Activated T-helper 17 cell treated with anti-CD3 and anti-CD28 coated beads, Interleukin-2, amount 50 U/mL, for 72 hours (primary cell): ENCODE data around the gene FGF16. TPM values are rescaled to one million over a fixed set of nuclear protein-coding genes. Genes with fewer than 3 reads are reported as not detected.

Experiments
- ATAC-seq: fragments of 150-1000 bp; cut with Tn5 transposase; replicated peaks from 2 replicates; pipeline ENCODE4 v1.10.0; 2021; ENCODE audit warnings: mild to moderate bottlenecking, moderate library complexity
- H3K27ac Mint-ChIP-seq: one replicate; pipeline ENCODE4 v1.8.0; 2022; ENCODE audit warnings: mixed read lengths
- H3K27me3 Mint-ChIP-seq: one replicate; pipeline ENCODE4 v1.8.0; 2022; ENCODE audit warnings: mixed read lengths
- H3K36me3 Mint-ChIP-seq: one replicate; pipeline ENCODE4 v1.8.0; 2022; ENCODE audit warnings: low read depth, mild to moderate bottlenecking, mixed read lengths
- H3K4me1 Mint-ChIP-seq: one replicate; pipeline ENCODE4 v1.8.0; 2022; ENCODE audit warnings: mixed read lengths
- H3K4me3 Mint-ChIP-seq: one replicate; pipeline ENCODE4 v1.8.0; 2022; ENCODE audit warnings: mild to moderate bottlenecking, mixed read lengths
- H3K9me3 Mint-ChIP-seq: one replicate; pipeline ENCODE4 v1.8.0; 2022; ENCODE audit warnings: mixed read lengths
- total RNA-seq, 2 donors: library from RNA; stranded (reverse); gene quantifications; one replicate each; pipeline ENCODE4 v1.2.3, GENCODE V29; 2022

The FGF16 gene
- total RNA-seq, 2 donors from 2014 or later = not detected

DNA sequence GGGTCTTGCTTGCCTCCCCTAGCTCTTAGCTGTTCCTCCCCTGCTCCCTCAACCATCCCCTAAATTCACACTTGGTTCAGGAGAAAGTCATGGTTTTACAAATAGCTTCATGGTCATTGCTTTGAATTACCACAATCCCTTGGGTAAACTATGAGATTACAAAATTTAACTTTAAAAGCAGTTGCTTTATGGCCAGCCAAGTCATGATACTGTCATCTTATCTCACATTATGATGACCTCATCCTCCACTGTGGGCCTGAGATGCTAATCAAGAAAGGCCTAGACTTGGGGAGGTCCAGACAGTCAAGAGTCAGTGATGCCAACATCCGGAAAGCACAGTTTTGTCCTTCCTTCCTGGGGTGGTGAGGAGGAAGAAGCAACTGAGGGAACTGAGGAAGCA is 10.5 kb upstream of the FGF16 start:
- Mint-ChIP-seq H3K36me3 (no peaks in the 10 kb centered on the region), H3K27me3 (peaks cover 2% of the 10 kb centered on the region), H3K27ac (no peak overlapping the region), H3K4me3 (no peak overlapping the region), H3K4me1 (no peaks in the 10 kb centered on the region), H3K9me3 (no peaks in the 10 kb centered on the region)
- ATAC-seq = no peak

DNA sequence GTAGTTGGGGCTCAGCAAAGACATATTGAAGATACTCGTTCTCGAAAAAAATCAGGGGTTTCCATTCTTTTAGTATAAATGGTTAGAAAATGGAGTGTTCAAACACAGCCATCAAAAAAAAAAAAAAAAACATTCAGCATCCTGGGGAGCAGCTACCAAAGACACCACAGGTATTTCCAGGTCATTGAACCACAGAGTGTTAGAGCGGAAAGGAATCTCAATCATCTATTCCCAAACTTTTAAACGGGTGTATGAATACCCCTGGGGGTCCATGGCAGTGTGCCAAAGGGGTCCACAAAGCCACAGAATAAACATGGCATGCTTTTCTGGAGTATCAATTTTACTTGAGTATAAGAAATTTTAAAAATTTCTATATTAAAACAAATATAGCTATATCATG is 6.9 kb upstream of the FGF16 start:
- Mint-ChIP-seq H3K9me3 (no peaks in the 10 kb centered on the region), H3K4me3 (no peak overlapping the region), H3K4me1 (no peaks in the 10 kb centered on the region), H3K36me3 (no peaks in the 10 kb centered on the region), H3K27ac (no peak overlapping the region), H3K27me3 (peaks cover 6% of the 10 kb centered on the region)
- no peak for ATAC-seq

DNA sequence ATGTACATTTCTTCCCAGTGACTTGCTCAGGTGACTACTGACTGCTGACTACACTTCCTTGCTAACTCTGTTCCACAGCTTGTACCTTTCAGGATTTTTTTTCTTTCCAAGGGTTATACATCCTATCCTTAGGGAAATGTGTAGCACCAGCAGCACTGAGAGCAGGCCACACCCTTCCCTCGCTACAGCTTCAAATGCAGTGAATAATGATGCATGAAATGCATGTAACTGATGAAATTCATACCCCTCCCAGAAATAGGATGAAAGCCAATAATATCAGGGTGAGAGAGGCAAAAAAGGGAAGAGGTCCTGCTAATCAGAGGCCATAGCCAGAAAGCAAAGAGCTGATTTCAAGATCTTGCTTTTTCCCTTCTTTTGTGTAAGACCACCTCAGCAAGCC is 6.2 kb upstream of the FGF16 start:
- no peaks in the 10 kb centered on the region for H3K36me3 Mint-ChIP-seq
- peaks cover 11% of the 10 kb centered on the region for H3K27me3 Mint-ChIP-seq
- no peaks in the 10 kb centered on the region for H3K9me3 Mint-ChIP-seq
- no peak for ATAC-seq
- H3K4me1 Mint-ChIP-seq = no peaks in the 10 kb centered on the region
- no peak overlapping the region for H3K4me3 Mint-ChIP-seq
- H3K27ac Mint-ChIP-seq = no peak overlapping the region

DNA sequence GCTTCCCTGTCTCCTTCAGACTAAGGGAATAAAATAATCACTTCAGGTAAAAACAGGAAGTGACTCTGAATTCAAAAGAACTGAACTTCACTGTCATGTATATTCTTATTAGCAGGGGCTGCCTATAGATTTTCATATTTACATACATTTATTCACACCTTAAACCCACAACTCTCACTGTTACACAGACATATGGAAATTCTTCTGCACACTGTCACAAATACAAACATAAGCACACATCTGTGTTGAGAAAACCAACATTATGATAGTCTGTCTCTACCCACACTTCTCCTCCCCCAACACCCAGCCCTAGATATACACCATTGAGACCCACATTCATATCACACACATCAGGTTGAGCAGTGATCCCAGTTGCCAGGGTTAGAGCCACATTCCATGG is 5.7 kb upstream of the FGF16 start:
- no peak for ATAC-seq
- Mint-ChIP-seq H3K4me3 (no peak overlapping the region), H3K9me3 (no peaks in the 10 kb centered on the region), H3K27ac (no peak overlapping the region), H3K27me3 (peaks cover 11% of the 10 kb centered on the region), H3K36me3 (no peaks in the 10 kb centered on the region), H3K4me1 (no peaks in the 10 kb centered on the region)

DNA sequence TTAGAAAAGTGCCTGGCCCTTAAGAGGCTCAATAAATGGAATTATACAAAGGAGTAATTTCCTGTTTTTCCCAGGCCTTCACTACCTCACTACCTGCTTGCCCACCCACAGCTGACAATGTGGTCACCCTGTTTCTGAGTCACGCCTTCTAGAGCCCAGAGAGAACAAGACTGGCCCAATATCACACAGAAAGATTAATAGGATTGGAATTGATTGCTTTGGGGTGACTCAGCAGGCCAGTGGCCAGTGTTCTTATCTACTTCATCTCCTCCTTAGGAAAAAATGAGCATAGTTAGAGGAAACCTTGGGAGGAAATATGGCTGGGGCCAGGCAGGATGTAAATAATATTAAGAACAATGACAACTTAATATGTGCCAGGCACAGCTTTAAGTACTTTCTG is 4.5 kb upstream of the FGF16 start:
- Mint-ChIP-seq H3K27me3 (peaks cover 11% of the 10 kb centered on the region), H3K4me3 (no peak overlapping the region), H3K4me1 (no peaks in the 10 kb centered on the region), H3K36me3 (no peaks in the 10 kb centered on the region), H3K9me3 (no peaks in the 10 kb centered on the region), H3K27ac (no peak overlapping the region)
- no peak for ATAC-seq

DNA sequence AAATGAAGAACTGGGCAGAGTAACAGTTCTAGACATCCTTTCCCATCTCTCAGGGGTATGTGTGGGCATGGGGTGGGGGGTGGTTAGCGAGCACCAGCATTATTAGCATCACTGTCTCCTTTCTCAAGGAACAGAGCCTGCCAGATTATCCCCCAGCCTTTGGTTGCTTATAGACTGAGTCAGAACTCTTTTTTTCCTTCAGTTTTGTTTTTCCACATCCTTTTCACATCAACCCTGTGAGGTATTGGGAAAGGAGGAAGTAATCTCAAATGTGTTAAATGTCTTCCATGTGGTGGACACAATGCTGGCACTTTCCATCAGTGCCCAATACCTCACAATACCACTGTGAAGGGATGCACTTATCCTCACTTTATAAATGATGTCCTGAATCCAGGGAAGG is 3.1 kb upstream of the FGF16 start:
- no peaks in the 10 kb centered on the region for H3K36me3 Mint-ChIP-seq
- H3K27me3 Mint-ChIP-seq = peaks cover 14% of the 10 kb centered on the region
- no peaks in the 10 kb centered on the region for H3K9me3 Mint-ChIP-seq
- H3K27ac Mint-ChIP-seq = no peak overlapping the region
- no peak overlapping the region for H3K4me3 Mint-ChIP-seq
- H3K4me1 Mint-ChIP-seq = no peaks in the 10 kb centered on the region
- no peak for ATAC-seq

DNA sequence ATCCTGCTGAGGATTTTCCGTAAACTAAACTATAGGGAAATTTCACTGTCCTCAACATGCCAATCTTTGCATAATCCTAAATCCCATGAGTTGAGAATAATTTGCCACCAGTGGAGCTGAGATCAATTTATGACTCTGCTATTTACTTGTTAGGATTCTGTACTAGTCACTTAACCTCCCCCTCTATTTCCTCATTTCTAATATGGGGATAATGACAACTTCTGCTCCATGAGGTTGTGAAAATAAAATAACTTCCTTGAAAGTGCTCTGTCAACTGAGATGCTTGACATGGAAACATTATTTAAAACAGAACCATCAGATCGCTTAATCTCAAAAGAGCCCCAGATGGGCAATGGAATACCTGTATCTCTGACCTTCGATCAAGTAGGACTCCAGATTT is 2.6 kb upstream of the FGF16 start:
- H3K4me3 Mint-ChIP-seq = no peak overlapping the region
- H3K9me3 Mint-ChIP-seq = no peaks in the 10 kb centered on the region
- no peak for ATAC-seq
- peaks cover 14% of the 10 kb centered on the region for H3K27me3 Mint-ChIP-seq
- no peak overlapping the region for H3K27ac Mint-ChIP-seq
- H3K4me1 Mint-ChIP-seq = no peaks in the 10 kb centered on the region
- no peaks in the 10 kb centered on the region for H3K36me3 Mint-ChIP-seq

DNA sequence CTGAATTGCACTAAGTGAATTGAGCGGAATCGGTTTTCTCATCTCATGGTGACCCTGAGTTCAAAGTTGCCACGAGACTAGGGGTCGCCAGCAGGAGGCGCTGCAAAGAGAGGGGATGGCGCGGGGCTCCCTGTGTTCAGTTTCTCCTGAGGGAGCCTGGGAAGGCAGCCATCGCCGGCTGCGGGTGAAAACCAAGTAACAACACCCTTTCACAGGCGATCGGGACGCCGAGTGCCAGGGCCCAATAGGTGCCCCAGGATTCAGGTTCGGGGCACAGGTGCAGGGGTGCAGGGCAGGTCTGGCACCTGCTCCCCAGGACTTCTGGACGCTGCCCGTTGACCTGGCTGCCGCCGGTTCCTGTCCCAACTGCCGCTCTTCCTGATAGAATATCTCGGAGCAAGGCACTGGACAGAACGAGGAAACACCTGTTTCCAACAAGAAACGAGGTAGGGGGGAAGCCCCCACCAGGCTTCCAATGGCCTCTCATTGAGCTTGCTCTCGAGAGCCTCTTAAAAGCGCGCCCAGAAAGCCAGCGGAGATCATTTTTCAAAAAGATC is 1.1 kb upstream of the FGF16 start:
- Mint-ChIP-seq H3K4me3 (peak overlapping the region; percentile 74), H3K36me3 (no peaks in the 10 kb centered on the region), H3K9me3 (no peaks in the 10 kb centered on the region), H3K4me1 (no peaks in the 10 kb centered on the region), H3K27ac (no peak overlapping the region), H3K27me3 (peaks cover 14% of the 10 kb centered on the region)
- no peak for ATAC-seq

DNA sequence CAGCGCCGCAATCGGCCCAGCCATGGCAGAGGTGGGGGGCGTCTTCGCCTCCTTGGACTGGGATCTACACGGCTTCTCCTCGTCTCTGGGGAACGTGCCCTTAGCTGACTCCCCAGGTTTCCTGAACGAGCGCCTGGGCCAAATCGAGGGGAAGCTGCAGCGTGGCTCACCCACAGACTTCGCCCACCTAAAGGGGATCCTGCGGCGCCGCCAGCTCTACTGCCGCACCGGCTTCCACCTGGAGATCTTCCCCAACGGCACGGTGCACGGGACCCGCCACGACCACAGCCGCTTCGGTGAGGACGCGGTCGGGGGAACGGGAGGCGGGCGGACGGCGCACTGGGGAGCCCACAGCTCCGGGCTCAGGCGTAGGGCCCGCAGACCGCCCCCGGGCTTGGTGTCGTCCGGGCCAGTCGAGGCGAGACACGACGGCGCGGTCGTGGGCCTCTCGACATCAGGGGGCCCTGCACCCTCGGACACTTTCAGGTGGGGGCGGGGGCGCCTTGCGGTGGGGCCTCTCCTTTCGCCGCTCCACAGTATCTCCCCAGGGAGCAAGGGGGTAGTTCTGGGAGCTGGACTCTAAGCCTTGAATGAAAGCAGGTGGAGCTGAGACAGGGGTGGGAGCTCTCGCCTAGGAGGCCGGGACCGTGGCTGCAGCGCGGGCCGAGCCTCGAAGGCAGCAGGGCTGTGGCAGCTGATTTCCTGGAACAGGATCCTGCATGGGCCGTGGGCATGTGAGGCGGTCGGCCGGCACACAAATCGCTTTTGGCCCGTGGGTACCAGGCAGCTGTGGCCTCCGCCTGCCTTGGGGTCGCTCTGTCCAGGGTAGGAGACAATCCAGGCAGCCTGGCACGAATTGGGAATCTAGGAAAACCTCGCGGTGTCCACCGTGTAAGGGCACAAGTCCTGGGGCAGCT is 722 bp downstream of the FGF16 start:
- no peaks in the 10 kb centered on the region for H3K9me3 Mint-ChIP-seq
- H3K36me3 Mint-ChIP-seq = no peaks in the 10 kb centered on the region
- ATAC-seq = no peak
- no peaks in the 10 kb centered on the region for H3K4me1 Mint-ChIP-seq
- no peak overlapping the region for H3K27ac Mint-ChIP-seq
- peaks cover 10% of the 10 kb centered on the region for H3K27me3 Mint-ChIP-seq
- H3K4me3 Mint-ChIP-seq = peak overlapping the region; percentile 74

DNA sequence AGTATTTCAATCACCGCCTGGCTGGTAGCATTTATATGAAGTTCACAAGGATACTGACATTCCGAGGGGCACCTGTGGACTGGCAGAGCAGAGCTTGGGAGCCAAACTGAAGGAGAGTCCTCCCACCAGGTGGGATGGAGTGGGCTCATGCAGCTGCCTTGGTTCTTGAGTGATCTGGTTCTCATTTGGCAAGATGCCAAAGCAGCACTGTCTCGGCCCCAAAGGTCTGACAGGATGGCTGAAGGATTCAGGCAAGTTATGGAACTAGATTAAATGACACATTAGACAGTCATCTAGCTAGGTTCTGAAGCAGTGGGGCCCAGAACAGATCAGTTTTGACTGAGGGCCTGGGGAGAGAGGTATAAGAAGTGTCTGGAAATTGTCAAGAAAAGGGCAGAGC is 3.2 kb downstream of the FGF16 start:
- H3K4me1 Mint-ChIP-seq = no peaks in the 10 kb centered on the region

DNA sequence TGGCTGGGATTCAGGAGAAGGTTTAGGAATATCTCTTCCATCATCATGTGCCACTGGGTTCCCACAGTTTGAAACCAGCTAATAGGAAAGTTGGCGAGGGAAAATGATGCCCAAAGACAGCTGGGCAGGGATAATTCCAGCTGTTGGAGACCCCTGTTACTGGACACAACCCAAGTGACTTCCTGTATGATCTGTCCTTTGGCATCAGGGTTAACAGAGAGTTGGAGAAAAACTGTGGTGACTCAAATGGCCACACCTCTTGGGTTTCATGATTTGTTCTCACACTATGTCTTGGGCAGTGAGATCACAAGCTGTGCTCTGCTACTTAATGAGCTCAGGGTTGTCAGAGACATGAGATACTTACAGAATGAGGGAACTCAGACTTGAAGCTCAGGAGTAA is 3.8 kb downstream of the FGF16 start:
- Mint-ChIP-seq H3K4me1 (no peaks in the 10 kb centered on the region), H3K4me3 (no peak overlapping the region), H3K27me3 (peaks cover 3% of the 10 kb centered on the region), H3K36me3 (no peaks in the 10 kb centered on the region), H3K9me3 (no peaks in the 10 kb centered on the region), H3K27ac (no peak overlapping the region)
- ATAC-seq = peak; percentile 28

More for the DNA sequence above, 3.2 kb downstream of the FGF16 start:
- no peak overlapping the region for H3K27ac Mint-ChIP-seq
- H3K4me3 Mint-ChIP-seq = no peak overlapping the region
- no peaks in the 10 kb centered on the region for H3K36me3 Mint-ChIP-seq
- H3K27me3 Mint-ChIP-seq = peaks cover 7% of the 10 kb centered on the region
- no peak for ATAC-seq
- H3K9me3 Mint-ChIP-seq = no peaks in the 10 kb centered on the region

DNA sequence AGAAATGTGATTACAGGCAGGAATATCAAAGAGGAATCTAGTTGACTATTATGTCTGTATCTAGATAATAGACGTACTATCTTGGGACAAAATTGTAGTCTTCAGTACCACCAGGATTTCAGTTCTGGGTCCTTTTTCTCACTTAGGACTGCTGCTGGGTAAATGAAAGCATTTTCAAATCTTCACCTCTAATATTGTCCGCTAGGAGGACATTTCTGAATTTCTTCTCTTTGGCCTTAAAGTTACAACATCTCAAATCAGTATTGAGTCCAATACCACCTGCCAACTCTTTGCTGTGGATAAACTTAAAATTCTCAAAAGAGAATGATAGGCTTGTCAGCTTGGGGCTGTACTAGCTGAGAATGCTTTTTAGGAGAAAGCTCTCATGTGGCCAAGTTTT is 6.0 kb downstream of the FGF16 start:
- Mint-ChIP-seq H3K4me1 (no peaks in the 10 kb centered on the region), H3K27ac (no peak overlapping the region), H3K9me3 (no peaks in the 10 kb centered on the region), H3K4me3 (no peak overlapping the region), H3K36me3 (no peaks in the 10 kb centered on the region), H3K27me3 (peaks cover 3% of the 10 kb centered on the region)
- ATAC-seq = no peak

DNA sequence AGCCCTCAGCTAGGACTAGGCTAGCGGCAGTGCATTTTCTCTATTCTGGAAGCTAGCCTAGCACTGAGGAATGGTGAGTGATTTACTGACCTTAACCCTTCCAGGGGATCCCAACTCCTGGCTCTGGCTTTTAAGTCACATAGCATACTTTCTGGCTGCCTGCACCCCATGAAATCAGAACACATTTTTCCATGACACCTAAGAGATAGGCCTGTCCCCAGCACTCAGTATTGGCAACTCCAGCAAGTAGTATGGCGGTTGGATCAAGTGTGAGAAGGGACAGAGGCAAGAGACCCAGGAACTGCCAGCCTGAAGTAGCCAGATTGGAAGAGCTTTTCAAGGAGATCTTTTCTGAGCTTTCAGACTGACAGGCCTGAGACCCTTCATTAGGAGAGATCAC is 8.2 kb downstream of the FGF16 start:
- no peaks in the 10 kb centered on the region for H3K27me3 Mint-ChIP-seq
- ATAC-seq = no peak
- H3K9me3 Mint-ChIP-seq = no peaks in the 10 kb centered on the region
- H3K27ac Mint-ChIP-seq = no peak overlapping the region
- H3K36me3 Mint-ChIP-seq = no peaks in the 10 kb centered on the region
- no peaks in the 10 kb centered on the region for H3K4me1 Mint-ChIP-seq
- no peak overlapping the region for H3K4me3 Mint-ChIP-seq

DNA sequence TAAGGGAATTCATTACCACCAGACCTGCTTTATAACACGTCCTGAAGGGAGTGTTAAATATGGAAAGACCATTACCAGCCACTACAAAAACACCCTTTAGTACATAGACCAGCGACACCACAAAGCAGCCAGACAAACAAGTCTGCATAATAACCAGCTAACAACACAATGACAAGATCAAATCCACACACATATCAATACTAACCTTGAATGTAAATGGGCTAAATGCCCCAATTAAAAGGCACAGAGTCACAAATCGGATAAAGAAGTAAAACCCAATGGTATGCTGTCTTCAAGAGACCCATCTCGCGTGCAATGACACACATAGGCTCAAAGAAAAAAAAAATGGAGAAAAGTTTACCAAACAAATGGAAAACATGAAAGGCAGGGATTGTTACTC is 36.9 kb downstream of the FGF16 start:
- no peak for ATAC-seq
- no peaks in the 10 kb centered on the region for H3K4me1 Mint-ChIP-seq
- peaks cover 15% of the 10 kb centered on the region for H3K9me3 Mint-ChIP-seq
- H3K27ac Mint-ChIP-seq = no peak overlapping the region
- H3K36me3 Mint-ChIP-seq = no peaks in the 10 kb centered on the region
- H3K27me3 Mint-ChIP-seq = peaks cover 16% of the 10 kb centered on the region
- H3K4me3 Mint-ChIP-seq = no peak overlapping the region

DNA sequence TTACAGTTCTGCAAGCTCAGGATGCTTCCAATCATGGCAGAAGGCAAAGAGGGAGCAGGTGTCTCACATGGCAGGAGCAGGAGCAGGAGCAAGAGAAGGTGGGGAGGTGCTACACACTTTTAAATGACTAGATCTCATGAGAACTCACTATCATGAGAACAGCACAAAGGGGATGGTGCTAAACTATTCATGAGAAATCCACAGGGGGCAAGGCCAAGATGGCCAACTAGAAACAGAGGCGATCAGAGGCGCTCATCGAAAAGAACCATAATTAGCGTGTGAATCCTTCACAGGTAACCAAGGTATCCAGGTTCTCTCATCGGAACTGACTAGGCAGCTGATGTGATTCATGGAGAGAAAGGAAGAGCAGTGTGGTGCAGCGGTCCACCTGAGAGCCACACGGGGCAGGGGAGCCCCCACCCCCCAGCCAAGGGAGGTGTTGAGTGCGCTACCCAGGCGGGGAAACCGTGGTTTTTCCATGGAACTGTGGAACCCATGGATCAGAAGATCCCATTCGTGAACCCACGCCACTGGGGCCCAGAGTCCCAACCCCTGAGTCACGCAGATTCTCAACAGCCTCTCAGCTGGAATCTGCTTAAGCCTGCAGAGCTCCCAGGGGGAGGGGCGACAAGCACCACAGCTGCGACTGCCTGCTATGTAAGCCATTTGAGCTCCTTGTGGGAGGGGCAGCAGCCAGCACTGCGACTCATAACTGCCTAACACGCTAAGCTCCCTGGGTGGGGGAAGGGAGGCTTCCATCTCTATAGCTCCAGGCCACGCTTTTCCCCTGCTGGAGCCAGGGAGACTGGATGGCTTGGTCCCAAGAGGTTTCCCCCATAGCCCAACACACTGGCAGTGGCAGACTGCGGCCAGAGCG is 46.7 kb downstream of the FGF16 start:
- H3K36me3 Mint-ChIP-seq = no peaks in the 10 kb centered on the region
- H3K9me3 Mint-ChIP-seq = no peaks in the 10 kb centered on the region
- no peaks in the 10 kb centered on the region for H3K4me1 Mint-ChIP-seq
- ATAC-seq = no peak
- H3K4me3 Mint-ChIP-seq = no peak overlapping the region
- H3K27me3 Mint-ChIP-seq = no peaks in the 10 kb centered on the region
- H3K27ac Mint-ChIP-seq = no peak overlapping the region
